Amniotic epithelial cell (primary cell): ENCODE results near the gene B4GALNT1.
"Not testable (repeated sequence)": the region's sequence is repeated elsewhere in the genome, so short reads cannot be mapped to it uniquely, and the experiment has no call there.

Experiments used
- DNase-seq: peaks from one replicate; pipeline ENCODE4 v3.0.0-alpha.2; 2010; ENCODE audit warnings: low read depth

The B4GALNT1 gene

DNA sequence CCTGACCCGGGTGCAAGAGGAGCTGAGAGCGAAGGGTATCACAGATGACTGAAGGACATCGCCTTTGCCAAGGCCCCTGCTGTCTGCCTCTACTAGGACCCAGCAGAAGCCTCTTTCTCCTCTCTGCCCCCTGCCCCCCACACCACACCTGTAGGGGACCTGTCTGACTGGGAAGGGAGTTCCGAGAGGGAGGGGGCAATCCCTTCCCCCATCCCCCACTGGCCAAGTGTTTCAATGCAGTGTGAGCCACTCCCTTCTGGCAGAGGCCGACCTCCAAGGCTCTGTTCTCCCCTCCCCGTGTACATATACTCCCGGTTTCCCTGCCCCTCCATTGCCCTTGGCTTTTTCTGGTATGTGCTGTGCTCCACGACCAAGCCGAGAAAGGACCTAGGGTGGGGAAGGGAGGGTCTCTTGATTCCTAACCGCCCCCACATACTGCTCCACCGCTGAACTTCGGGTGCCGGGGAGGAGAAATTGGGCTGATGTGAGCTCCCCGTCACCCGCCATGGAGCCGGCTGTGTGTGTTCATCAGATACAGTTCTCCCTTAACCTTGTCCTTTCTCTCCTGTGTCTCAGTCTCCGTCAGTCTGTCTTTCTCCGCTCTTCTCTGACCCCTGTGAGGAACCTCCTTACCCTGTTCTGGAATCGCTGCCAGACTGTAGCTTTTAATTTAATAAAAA is 23.8 kb downstream of the B4GALNT1 start:
- no peak for DNase-seq

GRCh38 chr12:57607958-57608663 is 24.9 kb downstream of the B4GALNT1 start:
- DNase-seq: no peak

- no peak for DNase-seq
Observed at GRCh38 chr12:57606821-57607220, 26.2 kb downstream of the B4GALNT1 start.

GRCh38 chr12:57606399-57606798 is 26.6 kb downstream of the B4GALNT1 start:
- no peak for DNase-seq

DNA sequence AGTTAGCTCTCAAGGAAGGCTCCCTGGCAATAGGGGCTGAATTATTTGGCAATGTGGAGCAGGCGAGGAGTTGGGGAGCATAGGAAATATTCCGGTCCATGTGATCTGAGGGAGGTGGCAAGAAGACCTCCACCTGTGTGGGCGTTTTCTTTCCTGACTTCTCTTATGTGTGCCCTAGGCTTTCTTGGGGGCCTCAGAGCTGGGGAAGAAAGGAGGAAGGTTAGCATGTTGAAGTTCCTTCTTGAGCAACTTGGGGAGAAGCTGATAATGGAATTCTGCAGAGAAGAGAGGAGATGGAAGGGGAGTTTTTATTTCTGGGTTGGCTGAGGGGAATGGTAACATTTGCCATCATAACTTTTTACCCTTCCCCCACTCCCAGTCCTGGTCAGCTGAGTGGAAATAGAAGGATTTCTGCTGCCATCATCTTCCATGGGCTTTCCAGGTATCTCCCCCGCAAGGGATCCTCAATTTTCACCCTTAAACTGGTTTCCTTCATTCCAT is 27.1 kb downstream of the B4GALNT1 start:
- DNase-seq: no peak

GRCh38 chr12:57604992-57605810 is 27.8 kb downstream of the B4GALNT1 start:
- DNase-seq: peak; percentile 15

GRCh38 chr12:57604454-57604991 is 28.5 kb downstream of the B4GALNT1 start, which contains the start of gene DTX3:
DTX3 (plus strand) TSS chr12:57604824; CDS start chr12:57606518, 1,694 bp downstream.
- peak; percentile 29 for DNase-seq

GRCh38 chr12:57603815-57604453 is 29.1 kb downstream of the B4GALNT1 start:
- DNase-seq: peak; percentile 54

GRCh38 chr12:57603324-57603723 is 29.7 kb downstream of the B4GALNT1 start:
- DNase-seq: no peak

DNA sequence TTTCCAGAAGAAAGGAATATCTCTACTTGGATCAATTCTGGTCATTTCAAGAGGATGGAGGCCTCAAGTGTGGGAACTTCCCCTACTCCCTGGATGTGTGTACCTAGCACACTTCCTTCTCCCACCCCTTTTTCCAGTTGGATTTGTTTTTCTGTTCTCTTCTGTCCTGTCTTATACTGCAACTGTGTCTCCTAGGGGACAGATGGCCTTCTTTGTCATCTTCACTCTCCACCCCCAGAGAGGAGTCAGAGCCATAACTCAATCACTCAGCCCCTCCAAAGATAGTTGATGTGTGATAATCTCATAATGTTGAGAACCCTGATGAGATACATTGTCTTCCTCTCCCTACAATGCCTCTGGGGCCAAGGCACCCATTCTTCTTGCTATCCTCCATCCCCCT is 30.5 kb downstream of the B4GALNT1 start:
- no peak for DNase-seq

GRCh38 chr12:57600395-57600794 is 32.6 kb downstream of the B4GALNT1 start:
- DNase-seq: no peak

DNA sequence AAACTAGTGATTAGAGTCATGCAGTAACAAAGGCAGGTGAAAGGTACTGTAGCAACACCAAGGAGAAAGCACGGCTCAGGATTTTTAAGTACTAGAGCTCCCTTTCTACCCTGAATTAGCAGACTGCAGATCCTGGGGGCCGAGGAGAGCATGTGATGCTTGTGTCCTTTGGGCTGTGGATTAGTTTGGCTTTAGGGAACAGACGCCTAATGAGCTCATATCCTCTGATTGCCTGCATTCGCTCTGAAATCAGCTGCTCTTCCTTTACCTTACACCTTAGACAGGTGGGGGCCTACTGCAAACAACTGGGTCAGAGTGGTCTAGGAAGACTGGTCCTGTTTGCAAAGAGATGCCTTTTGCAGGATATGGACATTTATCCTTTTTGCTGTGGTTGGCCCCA is 39.8 kb downstream of the B4GALNT1 start:
- no peak for DNase-seq

- no peak for DNase-seq
Observed at GRCh38 chr12:57592551-57593165, 40.3 kb downstream of the B4GALNT1 start.

DNA sequence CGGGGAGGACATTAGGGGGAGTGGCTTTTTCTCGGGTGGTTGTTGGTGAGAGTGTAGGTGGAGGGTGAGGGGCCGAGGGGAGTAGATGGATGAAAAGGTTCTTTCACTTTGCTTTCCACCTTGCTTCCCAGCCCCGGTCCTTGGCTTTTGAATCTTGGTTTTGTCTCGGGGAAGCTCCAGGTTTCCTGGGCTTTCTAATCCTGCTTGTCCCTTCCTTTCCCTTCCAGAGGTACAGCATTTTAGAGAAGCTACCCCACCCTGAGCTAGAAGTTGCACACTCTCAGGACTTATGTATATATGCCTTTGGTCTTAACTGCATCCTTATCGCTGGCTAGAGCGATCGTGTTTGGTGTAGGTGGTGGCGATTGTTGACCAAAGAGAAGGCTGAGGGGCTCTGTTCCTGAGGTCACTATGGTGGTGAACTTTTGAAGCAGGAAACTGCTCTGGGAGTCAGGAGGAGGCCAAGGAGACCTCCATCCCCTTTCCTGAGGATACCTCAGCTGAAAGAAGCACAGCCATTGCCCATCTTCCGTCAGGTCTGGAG is 41.1 kb downstream of the B4GALNT1 start:
- DNase-seq: no peak

DNA sequence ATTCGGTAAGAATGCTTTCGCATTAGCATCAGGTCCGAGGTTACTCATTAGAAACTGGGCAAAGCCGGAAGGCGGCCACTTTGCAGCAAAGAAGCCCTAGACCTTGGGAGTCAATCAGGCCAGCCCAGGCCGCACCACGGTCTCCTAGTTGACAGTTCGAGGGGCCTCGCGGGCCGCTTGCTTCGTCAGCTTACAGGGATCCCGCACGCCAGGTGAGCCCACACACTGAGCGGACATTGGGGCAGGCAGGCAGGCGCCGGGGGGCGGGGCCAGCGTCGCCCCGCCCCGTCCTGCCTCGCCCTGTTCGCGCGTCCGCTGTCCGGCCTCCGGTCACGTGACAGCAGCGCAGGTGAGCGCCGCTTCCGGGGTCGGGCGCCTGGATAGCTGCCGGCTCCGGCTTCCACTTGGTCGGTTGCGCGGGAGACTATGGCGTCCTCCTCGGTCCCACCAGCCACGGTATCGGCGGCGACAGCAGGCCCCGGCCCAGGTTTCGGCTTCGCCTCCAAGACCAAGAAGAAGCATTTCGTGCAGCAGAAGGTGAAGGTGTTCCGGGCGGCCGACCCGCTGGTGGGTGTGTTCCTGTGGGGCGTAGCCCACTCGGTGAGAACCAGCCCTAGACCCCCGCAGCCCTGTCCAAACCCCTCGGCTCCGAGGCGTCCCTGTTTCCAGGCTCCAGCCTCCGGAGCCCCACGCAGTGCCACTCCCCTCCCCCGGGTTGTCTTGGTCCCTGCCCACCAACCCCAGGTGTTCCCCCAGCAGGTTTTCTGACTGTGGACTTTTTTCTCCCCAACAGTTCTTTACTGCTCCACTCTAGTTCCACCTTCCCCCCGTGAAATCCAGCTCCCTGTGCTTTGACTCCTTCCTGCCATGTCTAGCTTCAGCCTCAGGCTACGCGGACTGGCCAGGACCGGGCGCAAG is 41.9 kb downstream of the B4GALNT1 start, which contains the start of gene PIP4K2C:
TSS of gene PIP4K2C (plus strand) at position 329 of the 918 bp plus-strand sequence. CDS start at position 427, 98 bp downstream.
- peak; percentile 37 for DNase-seq

- no peak for DNase-seq
Observed at GRCh38 chr12:57590479-57590863, 42.5 kb downstream of the B4GALNT1 start.

DNA sequence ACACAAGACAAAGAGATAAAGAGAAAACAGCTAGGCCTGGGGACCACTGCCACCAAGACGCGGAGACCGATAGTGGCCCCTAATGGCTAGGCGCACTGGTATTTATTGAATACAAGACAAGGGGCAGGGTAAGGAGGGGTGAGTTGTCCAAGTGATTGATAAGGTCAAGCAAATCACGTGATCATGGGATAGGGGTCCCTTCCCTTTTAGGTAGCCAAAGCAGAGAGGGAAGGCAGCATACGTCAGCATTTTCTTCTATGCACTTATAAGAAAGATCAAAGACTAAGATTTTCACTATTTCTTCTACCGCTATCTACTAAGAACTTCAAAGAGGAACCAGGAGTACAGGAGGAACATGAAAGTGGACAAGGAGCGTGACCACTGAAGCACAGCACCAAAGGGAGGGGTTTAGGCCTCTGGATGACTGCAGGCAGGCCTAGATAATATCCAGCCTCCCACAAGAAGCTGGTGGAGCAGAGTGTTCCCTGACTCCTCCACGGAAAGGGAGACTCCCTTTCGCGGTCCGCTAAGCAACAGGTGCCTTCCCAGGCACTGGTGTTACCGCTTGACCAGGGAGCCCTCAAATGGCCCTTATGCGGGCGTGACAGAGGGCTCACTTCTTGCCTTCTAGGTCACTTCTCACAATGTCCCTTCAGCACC is 43.9 kb downstream of the B4GALNT1 start:
- not testable (repeated sequence) for DNase-seq

DNA sequence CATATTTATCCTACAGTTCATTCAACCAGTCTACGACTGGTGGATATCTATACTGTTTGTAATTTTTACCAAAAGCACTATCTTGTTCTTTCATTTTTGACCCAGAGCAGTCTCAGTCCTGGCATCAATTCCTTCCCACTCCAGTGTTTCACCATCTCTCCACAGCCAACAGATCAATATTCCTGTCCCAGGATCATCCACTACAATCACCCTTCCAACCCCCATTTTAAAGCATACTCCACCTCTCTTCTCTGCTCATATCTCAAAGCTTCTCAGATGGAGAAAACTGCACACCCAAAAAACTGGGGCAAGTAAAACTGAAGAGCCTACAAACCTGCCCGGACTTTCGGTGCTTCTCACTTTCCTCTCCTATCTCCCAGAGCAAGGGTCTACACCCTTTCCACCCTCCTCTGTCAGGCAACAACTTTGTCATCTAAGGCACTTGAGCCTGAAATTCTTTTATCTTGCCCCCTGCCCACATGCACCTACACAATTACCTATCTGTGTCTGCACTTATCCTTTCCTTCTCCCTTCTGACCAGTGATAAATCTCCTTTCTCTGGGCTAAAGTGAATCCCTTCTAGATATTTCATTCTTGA is 46.1 kb downstream of the B4GALNT1 start:
- no peak for DNase-seq

DNA sequence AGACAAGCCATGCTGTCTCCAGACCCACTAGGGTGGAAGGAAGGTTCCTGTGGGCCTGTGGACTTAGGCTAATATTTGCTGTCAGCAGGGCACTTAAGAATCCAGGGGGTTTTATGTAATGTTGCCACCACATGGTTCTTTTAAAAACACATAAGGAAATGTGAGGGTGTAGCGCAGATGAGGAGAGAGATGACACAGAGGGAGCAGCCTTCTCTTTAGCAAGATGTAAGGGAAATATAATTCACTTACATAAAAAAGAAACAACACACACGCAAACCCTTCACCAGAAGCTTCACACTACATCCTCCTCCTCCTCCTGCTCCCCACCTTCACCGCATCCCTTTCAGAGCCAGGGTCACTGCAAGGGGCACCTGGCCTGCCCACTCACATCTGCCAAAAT is 46.9 kb downstream of the B4GALNT1 start:
- DNase-seq: no peak
